Measurements from ENCODE around the gene TNRC6C. TPM values are rescaled to one million over a fixed set of nuclear protein-coding genes. Genes with fewer than 3 reads are reported as not detected.
"Not testable (repeated sequence)": the region's sequence is repeated elsewhere in the genome, so short reads cannot be mapped to it uniquely, and the experiment has no call there.

The TNRC6C gene
- total and polyA plus RNA-seq, 10 donors, result 1.7 to 37.0 (median 18.3) TPM

- peaks cover 0 to 41% (median 3%) of the 10 kb centered on the region in 6 donors for H3K4me1 ChIP-seq
- TF ChIP-seq CTCF (IDR thresholded peaks at IDR 0.05 in 8 of 11, conservative IDR thresholded peaks at IDR 0.05 in 3 of 11) (no peak), POLR2AphosphoS5 (IDR thresholded peaks at IDR 0.05) (no peak), POLR2A (IDR thresholded peaks at IDR 0.05) (no peak)
- no peaks in the 10 kb centered on the region for H3K27me3 ChIP-seq (replicated peaks in 1 of 7)
- intact Hi-C loops (cut with DNase I; ENCODE audit: low total_unique reads), result no loop called here
- no peak for DNase-seq
- 69 to 87% (median 82%) methylated on average over 4 of the region's 4 CpGs for WGBS, 5 donors
- no peaks in the 10 kb centered on the region for H3K36me3 ChIP-seq
- no peak overlapping the region for H3K27ac ChIP-seq
- no peaks in the 10 kb centered on the region for H3K9me3 ChIP-seq
- H3K4me3 ChIP-seq, result no peak overlapping the region
Measured at GRCh38 chr17:77974396-77974795, 15.9 kb downstream of the TNRC6C start.

- H3K4me1 ChIP-seq; intact Hi-C loops (cut with DNase I; ENCODE audit: low total_unique reads); H3K4me3 ChIP-seq; H3K27me3 ChIP-seq (replicated peaks in 1 of 7); H3K9me3 ChIP-seq; DNase-seq; H3K27ac ChIP-seq: not testable (repeated sequence)
- peaks cover 0 to 12% (median 0%) of the 10 kb centered on the region in 6 donors for H3K36me3 ChIP-seq
- 94 to 99% (median 96%) methylated on average over 6 of the region's 6 CpGs for WGBS, 5 donors
Measured at GRCh38 chr17:77982430-77982829, 23.9 kb downstream of the TNRC6C start.

- whole genome bisulfite sequencing, 5 donors, result 64 to 90% (median 74%) methylated on average over 3 of the region's 3 CpGs
- H3K9me3 ChIP-seq, result no peaks in the 10 kb centered on the region
- peaks cover 0 to 21% (median 3%) of the 10 kb centered on the region in 6 donors for H3K4me1 ChIP-seq
- DNase-seq, result no peak
- H3K27ac ChIP-seq, result no peak overlapping the region
- TF ChIP-seq CTCF (IDR thresholded peaks at IDR 0.05 in 8 of 11, conservative IDR thresholded peaks at IDR 0.05 in 3 of 11) (no peak), POLR2A (IDR thresholded peaks at IDR 0.05) (no peak), POLR2AphosphoS5 (IDR thresholded peaks at IDR 0.05) (no peak)
- H3K36me3 ChIP-seq, result no peaks in the 10 kb centered on the region
- no peak overlapping the region for H3K4me3 ChIP-seq
- intact Hi-C loops (cut with DNase I; ENCODE audit: low total_unique reads), result no loop called here
- no peaks in the 10 kb centered on the region for H3K27me3 ChIP-seq (replicated peaks in 1 of 7)
Measured at GRCh38 chr17:77990301-77990700, 31.8 kb downstream of the TNRC6C start.

DNA sequence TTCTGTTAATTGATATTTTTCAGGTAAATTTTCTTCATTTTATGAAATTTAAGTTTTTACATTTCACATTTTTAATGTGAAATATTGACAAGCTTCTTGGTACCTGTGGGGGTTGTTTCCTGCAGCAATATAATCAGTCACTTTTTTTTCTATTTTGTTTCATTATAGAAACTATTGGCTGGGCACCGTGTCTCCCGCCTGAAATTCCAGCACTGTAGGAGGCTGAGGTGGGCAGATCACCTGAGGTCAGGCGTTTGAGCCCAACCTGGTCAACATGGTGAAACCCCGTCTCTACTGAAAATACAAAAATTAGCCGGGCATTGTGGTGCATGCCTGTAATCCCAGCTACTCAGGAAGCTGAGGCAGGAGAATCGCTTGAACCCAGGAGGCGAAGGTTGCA is 35.2 kb downstream of the TNRC6C start:
- intact Hi-C loops (cut with DNase I; ENCODE audit: low total_unique reads); H3K36me3 ChIP-seq; DNase-seq; H3K27ac ChIP-seq; H3K27me3 ChIP-seq (replicated peaks in 1 of 7); H3K9me3 ChIP-seq; H3K4me3 ChIP-seq: not testable (repeated sequence)
- 92 to 98% (median 95%) methylated on average over 7 of the region's 7 CpGs for WGBS, 5 donors
- H3K4me1 ChIP-seq, result peaks cover 0 to 53% (median 7%) of the 10 kb centered on the region in 6 donors

- TF ChIP-seq POLR2AphosphoS5 (IDR thresholded peaks at IDR 0.05) (no peak), POLR2A (IDR thresholded peaks at IDR 0.05) (no peak), CTCF (IDR thresholded peaks at IDR 0.05 in 8 of 11, conservative IDR thresholded peaks at IDR 0.05 in 3 of 11) (no peak)
- no peak for DNase-seq
- Histone ChIP-seq H3K4me1 (peaks cover 0 to 66% (median 10%) of the 10 kb centered on the region in 6 donors), H3K4me3 (no peak overlapping the region), H3K9me3 (no peaks in the 10 kb centered on the region), H3K27me3 (replicated peaks in 1 of 7) (no peaks in the 10 kb centered on the region), H3K27ac (no peak overlapping the region), H3K36me3 (no peaks in the 10 kb centered on the region)
- intact Hi-C loops (cut with DNase I; ENCODE audit: low total_unique reads), result no loop called here
- WGBS, 5 donors, result 60 to 75% (median 71%) methylated on average over 6 of the region's 6 CpGs
Measured at GRCh38 chr17:77995146-77995852, 36.8 kb downstream of the TNRC6C start.

Measured in spleen (tissue), 11 donors.